Brain microvascular endothelial cell (primary cell): ENCODE results near the gene USP36.

Source experiments
- DNase-seq: peaks from one replicate; pipeline ENCODE4 v3.0.0-alpha.2; 2020
- H3K27ac ChIP-seq: fragments of 250-450 bp; sonication (Bioruptor Pico); 2 replicates; pipeline ENCODE4 v1.5.1; 2020; ENCODE audit warnings: mild to moderate bottlenecking, moderate library complexity
- H3K27me3 ChIP-seq: fragments of 250-450 bp; sonication (Bioruptor Pico); replicated peaks from 2 replicates; pipeline ENCODE4 v1.5.1; 2020; ENCODE audit warnings: mild to moderate bottlenecking
- H3K36me3 ChIP-seq: fragments of 250-450 bp; sonication (Bioruptor Pico); replicated peaks from 2 replicates; pipeline ENCODE4 v1.5.1; 2020; ENCODE audit warnings: mild to moderate bottlenecking
- H3K4me3 ChIP-seq: 2 replicates; pipeline ENCODE4 v1.5.1; 2011; ENCODE audit warnings: low read depth, mild to moderate bottlenecking, control low read depth, low read length, moderate library complexity
- in situ Hi-C: cut with HindIII; loops from 2 replicates; pipeline ENCODE4 v1.10.0; 2017; ENCODE audit warnings: low sequenced_read_pairs, low pct_ligation_motif_present
- TF ChIP-seq, protein P1 (sequence below): IDR thresholded peaks from 2 replicates; pipeline ENCODE4 v1.5.1; 2011; ENCODE audit warnings: low read depth, mild to moderate bottlenecking, moderate library complexity, low read length, control low read depth, inconsistent platforms; ENCODE audit errors: missing control alignments

Gene USP36

GRCh38 chr17:78748730-78749317 is 91.8 kb downstream of the USP36 start:
- no peaks in the 10 kb centered on the region for H3K36me3 ChIP-seq
- no peak overlapping the region for H3K4me3 ChIP-seq
- no peak for DNase-seq
- in situ Hi-C loops, result no loop called here
- H3K27me3 ChIP-seq, result no peaks in the 10 kb centered on the region
- TF ChIP-seq, protein P1, sequence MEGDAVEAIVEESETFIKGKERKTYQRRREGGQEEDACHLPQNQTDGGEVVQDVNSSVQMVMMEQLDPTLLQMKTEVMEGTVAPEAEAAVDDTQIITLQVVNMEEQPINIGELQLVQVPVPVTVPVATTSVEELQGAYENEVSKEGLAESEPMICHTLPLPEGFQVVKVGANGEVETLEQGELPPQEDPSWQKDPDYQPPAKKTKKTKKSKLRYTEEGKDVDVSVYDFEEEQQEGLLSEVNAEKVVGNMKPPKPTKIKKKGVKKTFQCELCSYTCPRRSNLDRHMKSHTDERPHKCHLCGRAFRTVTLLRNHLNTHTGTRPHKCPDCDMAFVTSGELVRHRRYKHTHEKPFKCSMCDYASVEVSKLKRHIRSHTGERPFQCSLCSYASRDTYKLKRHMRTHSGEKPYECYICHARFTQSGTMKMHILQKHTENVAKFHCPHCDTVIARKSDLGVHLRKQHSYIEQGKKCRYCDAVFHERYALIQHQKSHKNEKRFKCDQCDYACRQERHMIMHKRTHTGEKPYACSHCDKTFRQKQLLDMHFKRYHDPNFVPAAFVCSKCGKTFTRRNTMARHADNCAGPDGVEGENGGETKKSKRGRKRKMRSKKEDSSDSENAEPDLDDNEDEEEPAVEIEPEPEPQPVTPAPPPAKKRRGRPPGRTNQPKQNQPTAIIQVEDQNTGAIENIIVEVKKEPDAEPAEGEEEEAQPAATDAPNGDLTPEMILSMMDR, result no peak
- H3K27ac ChIP-seq, result no peak overlapping the region

GRCh38 chr17:78748048-78748729 is 92.4 kb downstream of the USP36 start:
- Histone ChIP-seq H3K27ac (no peak overlapping the region), H3K27me3 (no peaks in the 10 kb centered on the region), H3K36me3 (no peaks in the 10 kb centered on the region), H3K4me3 (no peak overlapping the region)
- TF ChIP-seq, protein P1, result no peak
- DNase-seq, result no peak
- in situ Hi-C loops, result no loop called here

DNA sequence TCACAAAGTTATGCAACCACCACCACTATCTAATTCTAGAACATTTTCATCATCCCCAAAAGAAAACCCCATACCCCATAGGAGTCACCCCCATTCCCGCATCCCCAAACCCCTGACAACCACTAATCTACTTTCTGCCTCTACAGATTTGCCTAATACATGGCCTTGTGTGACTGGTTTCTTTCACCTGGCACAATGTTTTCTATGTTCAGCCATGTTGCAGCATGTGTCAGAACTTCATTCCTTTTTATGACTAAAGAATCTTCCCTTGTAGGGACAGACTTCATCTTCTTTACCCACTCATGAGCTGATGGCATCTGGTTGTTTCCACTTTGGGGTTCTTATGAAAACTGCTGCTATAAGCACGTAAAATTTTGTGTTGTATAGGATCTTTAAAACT is 93.1 kb downstream of the USP36 start:
- DNase-seq, result no peak
- H3K27me3 ChIP-seq, result no peaks in the 10 kb centered on the region
- no peaks in the 10 kb centered on the region for H3K36me3 ChIP-seq
- in situ Hi-C loops, result no loop called here
- no peak overlapping the region for H3K4me3 ChIP-seq
- TF ChIP-seq, protein P1, result no peak
- no peak overlapping the region for H3K27ac ChIP-seq

DNA sequence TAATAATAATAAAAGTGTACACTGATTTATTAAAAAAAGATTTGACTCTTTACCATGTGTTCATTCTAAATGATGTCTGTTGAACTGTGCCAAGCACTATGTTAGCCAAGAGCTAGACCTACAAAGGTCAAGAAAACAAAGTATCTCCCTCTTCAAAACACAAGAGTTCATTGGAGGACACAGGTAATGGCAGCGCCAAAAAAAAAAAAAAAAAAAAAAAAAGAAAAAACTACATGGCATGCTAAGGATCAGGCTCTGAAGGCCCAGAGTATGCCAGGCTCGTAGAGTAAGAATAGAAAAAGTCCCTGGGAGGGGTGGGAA is 93.7 kb downstream of the USP36 start:
- TF ChIP-seq, protein P1, result no peak
- H3K27me3 ChIP-seq, result no peaks in the 10 kb centered on the region
- no peaks in the 10 kb centered on the region for H3K36me3 ChIP-seq
- H3K27ac ChIP-seq, result no peak overlapping the region
- no peak overlapping the region for H3K4me3 ChIP-seq
- in situ Hi-C loops, result no loop called here
- no peak for DNase-seq

DNA sequence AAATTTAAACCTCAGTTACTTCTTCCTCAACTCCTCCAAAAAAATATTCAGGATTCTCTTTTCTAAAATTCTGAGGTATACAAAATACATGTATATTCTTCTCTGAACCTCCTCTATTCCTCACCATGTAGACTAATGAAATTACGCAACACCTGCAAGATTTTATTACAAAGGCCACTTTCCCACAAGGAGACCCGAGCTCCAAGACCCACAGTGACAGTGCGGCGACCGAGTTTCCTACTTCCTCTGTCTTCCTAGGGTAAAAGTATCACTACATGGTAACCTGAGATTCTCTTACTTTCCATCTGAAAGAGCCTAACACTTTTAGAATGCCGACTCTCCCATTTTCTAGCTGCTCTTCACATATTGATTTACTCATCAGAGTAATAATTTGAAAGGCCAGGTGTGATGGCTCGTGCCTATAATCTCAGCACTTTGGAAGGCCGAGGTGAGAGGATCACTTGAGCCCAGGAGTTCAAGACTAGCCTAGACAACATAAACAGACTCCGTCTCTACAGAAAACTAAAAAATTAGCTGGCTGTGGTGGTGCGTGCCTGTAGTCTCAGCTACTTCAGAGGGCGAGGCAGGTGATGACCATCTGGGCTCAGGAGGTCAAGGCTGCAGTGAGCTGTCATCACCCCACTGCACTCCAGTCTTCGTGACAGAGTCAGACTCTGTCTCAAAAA is 94.2 kb downstream of the USP36 start:
- DNase-seq, result no peak
- H3K27me3 ChIP-seq, result no peaks in the 10 kb centered on the region
- no peak overlapping the region for H3K4me3 ChIP-seq
- in situ Hi-C loops, result no loop called here
- no peak overlapping the region for H3K27ac ChIP-seq
- no peaks in the 10 kb centered on the region for H3K36me3 ChIP-seq
- TF ChIP-seq, protein P1, result no peak
